ENCODE results near the gene RPL36. TPM values are rescaled to one million over a fixed set of nuclear protein-coding genes. Genes with fewer than 3 reads are reported as not detected.

The RPL36 gene
- polyA plus RNA-seq, 1 donor (not counting 4 experiments of a cell fraction or from before 2014, with no cell fraction given), result 636 TPM

DNA sequence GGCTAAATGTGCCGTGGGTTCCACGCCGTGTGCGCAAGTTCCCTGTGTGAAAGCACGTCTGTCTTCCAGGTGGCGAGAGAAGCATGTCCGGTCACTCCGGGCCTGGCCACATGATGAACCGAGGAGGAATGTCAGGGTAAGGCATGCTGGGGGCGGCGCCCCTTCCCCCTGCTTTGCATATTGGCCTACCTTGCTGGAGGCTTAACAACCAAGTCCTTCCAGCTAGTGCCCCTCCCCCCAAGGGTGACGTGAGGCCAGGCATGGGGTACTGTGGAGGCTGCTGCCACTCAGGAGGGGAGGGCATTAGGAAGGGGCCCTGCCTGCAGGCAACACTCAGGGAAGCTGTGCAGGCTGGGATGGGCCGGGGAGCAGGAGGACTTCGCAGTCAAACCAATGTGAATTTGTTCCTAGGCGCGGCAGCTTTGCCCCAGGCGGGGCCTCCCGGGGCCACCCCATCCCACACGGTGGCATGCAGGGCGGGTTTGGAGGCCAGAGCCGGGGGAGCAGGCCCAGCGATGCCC is 22.3 kb upstream of the RPL36 start:
- H3K9ac ChIP-seq (ENCODE audit: control insufficient read depth, extremely low read depth, insufficient read depth, low read length), result no peak overlapping the region
- no peaks in the 10 kb centered on the region for H3K4me1 ChIP-seq (ENCODE audit: control insufficient read depth, extremely low read depth, insufficient read depth, low read length)
- H3K27me3 ChIP-seq (ENCODE audit: control insufficient read depth, extremely low read depth, insufficient read depth, low read length), result no peaks in the 10 kb centered on the region
- dilution Hi-C loops (cut with MboI; ENCODE audit: extremely low pct_ligation_motif_present, low sequenced_read_pairs), result no loop called here
- H3K27ac ChIP-seq (ENCODE audit: control insufficient read depth, insufficient read depth, low read length), result no peak overlapping the region
- H3K36me3 ChIP-seq (ENCODE audit: control insufficient read depth in 2 of 2, extremely low read depth in 1 of 2, insufficient read depth in 2 of 2, low read length in 2 of 2), result peaks cover 44 to 49% of the 10 kb centered on the region in 2 experiments
- DNase-seq (ENCODE audit: low read depth, low spot score) (no peak), FAIRE-seq (no peak)
- no peaks in the 10 kb centered on the region for H4K20me1 ChIP-seq (ENCODE audit: control insufficient read depth, extremely low read depth, insufficient read depth, low read length)
- no peak overlapping the region for H2AFZ ChIP-seq (ENCODE audit: control insufficient read depth, low read length)
- H3K79me2 ChIP-seq (ENCODE audit: control insufficient read depth, insufficient read depth, low read length), result no peaks in the 10 kb centered on the region
- no peaks in the 10 kb centered on the region for H3K9me1 ChIP-seq (ENCODE audit: control insufficient read depth, extremely low read depth, insufficient read depth, low read length)
- H3K4me3 ChIP-seq (ENCODE audit: control insufficient read depth in 2 of 3, extremely low read depth in 1 of 3, insufficient read depth in 2 of 3, low read depth in 1 of 3, low read length in 3 of 3), result no peak overlapping the region
- no peak overlapping the region for H3K4me2 ChIP-seq (ENCODE audit: control insufficient read depth, extremely low read depth, insufficient read depth, low read depth, low read length)
- no peaks in the 10 kb centered on the region for H3K9me3 ChIP-seq (ENCODE audit: control insufficient read depth, low read depth, low read length)
- TF ChIP-seq, protein P1, sequence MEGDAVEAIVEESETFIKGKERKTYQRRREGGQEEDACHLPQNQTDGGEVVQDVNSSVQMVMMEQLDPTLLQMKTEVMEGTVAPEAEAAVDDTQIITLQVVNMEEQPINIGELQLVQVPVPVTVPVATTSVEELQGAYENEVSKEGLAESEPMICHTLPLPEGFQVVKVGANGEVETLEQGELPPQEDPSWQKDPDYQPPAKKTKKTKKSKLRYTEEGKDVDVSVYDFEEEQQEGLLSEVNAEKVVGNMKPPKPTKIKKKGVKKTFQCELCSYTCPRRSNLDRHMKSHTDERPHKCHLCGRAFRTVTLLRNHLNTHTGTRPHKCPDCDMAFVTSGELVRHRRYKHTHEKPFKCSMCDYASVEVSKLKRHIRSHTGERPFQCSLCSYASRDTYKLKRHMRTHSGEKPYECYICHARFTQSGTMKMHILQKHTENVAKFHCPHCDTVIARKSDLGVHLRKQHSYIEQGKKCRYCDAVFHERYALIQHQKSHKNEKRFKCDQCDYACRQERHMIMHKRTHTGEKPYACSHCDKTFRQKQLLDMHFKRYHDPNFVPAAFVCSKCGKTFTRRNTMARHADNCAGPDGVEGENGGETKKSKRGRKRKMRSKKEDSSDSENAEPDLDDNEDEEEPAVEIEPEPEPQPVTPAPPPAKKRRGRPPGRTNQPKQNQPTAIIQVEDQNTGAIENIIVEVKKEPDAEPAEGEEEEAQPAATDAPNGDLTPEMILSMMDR (optimal IDR thresholded peaks at IDR 0.05 in 1 of 3, IDR thresholded peaks at IDR 0.05 in 1 of 3, conservative IDR thresholded peaks at IDR 0.05 in 1 of 3; ENCODE audit: extremely low read depth in 1 of 3, insufficient read depth in 2 of 3, low read length in 3 of 3), result no peak
- no peak for TF ChIP-seq EZH2 (IDR thresholded peaks at IDR 0.05; ENCODE audit: low read length)

DNA sequence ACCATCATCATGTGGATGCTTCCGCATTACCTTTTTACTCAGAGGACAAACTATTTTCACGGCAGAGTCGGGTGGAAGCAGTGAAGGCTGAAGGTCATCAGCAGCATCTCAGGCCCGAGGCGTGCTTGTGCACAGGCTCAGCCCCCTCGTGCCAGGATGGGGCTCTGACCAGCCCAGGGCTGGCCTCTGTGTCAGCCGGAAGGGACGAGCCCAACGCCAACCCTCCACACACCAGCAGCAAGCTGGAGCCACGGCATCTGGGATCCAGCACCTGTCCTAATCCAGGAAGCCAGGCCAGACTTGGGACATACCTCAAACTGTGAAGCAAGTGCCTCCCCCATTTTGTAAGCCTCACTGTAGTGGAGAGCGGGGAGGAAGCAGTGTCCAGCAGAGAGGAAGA is 20.9 kb upstream of the RPL36 start:
- DNase-seq (ENCODE audit: low read depth, low spot score) (no peak), FAIRE-seq (no peak)
- TF ChIP-seq, protein P1 (optimal IDR thresholded peaks at IDR 0.05 in 1 of 3, IDR thresholded peaks at IDR 0.05 in 1 of 3, conservative IDR thresholded peaks at IDR 0.05 in 1 of 3; ENCODE audit: extremely low read depth in 1 of 3, insufficient read depth in 2 of 3, low read length in 3 of 3), result no peak
- no peak for TF ChIP-seq EZH2 (IDR thresholded peaks at IDR 0.05; ENCODE audit: low read length)
- H4K20me1 ChIP-seq (ENCODE audit: control insufficient read depth, extremely low read depth, insufficient read depth, low read length), result no peaks in the 10 kb centered on the region
- H3K9me1 ChIP-seq (ENCODE audit: control insufficient read depth, extremely low read depth, insufficient read depth, low read length), result no peaks in the 10 kb centered on the region
- no peaks in the 10 kb centered on the region for H3K9me3 ChIP-seq (ENCODE audit: control insufficient read depth, low read depth, low read length)
- H3K4me1 ChIP-seq (ENCODE audit: control insufficient read depth, extremely low read depth, insufficient read depth, low read length), result no peaks in the 10 kb centered on the region
- H3K36me3 ChIP-seq (ENCODE audit: control insufficient read depth in 2 of 2, extremely low read depth in 1 of 2, insufficient read depth in 2 of 2, low read length in 2 of 2), result peaks cover 35 to 40% of the 10 kb centered on the region in 2 experiments
- no peak overlapping the region for H3K27ac ChIP-seq (ENCODE audit: control insufficient read depth, insufficient read depth, low read length)
- no peak overlapping the region for H3K4me3 ChIP-seq (ENCODE audit: control insufficient read depth in 2 of 3, extremely low read depth in 1 of 3, insufficient read depth in 2 of 3, low read depth in 1 of 3, low read length in 3 of 3)
- dilution Hi-C loops (cut with MboI; ENCODE audit: extremely low pct_ligation_motif_present, low sequenced_read_pairs), result no loop called here
- H3K27me3 ChIP-seq (ENCODE audit: control insufficient read depth, extremely low read depth, insufficient read depth, low read length), result no peaks in the 10 kb centered on the region
- no peak overlapping the region for H3K4me2 ChIP-seq (ENCODE audit: control insufficient read depth, extremely low read depth, insufficient read depth, low read depth, low read length)
- H3K9ac ChIP-seq (ENCODE audit: control insufficient read depth, extremely low read depth, insufficient read depth, low read length), result no peak overlapping the region
- no peaks in the 10 kb centered on the region for H3K79me2 ChIP-seq (ENCODE audit: control insufficient read depth, insufficient read depth, low read length)
- no peak overlapping the region for H2AFZ ChIP-seq (ENCODE audit: control insufficient read depth, low read length)
